Measurements from ENCODE around the gene RNF167. TPM values are rescaled to one million over a fixed set of nuclear protein-coding genes. Genes with fewer than 3 reads are reported as not detected.

The RNF167 gene
- total RNA-seq, 1 experiment from 2014 or later, result 100.0 TPM

DNA sequence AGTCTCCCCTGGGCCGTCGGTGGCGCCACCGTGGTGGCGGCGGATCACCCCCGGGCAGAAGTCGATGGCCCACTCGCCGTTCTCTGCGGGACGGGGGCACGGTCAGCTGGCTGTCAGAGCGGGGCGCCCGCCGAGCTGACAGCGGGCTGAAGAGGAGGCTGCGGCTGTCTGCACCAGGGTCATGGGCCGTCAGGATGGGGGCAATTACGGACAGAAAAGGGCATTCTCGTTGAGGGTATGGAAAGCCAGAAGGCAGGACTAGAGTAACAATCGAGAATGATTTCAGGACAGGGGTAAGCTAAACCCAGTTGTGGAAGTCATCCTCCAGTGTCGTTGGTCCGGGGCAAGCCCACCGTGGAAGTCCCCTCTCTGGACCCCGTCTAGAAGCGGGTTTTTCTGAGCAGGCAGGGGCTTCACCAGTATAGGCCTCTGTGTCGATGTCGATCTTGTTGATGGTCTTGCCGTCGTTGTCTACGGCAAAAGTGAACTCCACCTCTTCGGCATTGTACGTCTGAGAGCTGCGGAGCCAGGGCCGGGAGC, 38.9 kb upstream of the RNF167 start:
- Mint-ChIP-seq H3K27ac (ENCODE audit: low read depth, unreplicated experiment) (no peak overlapping the region), H3K4me1 (ENCODE audit: insufficient read depth, unreplicated experiment) (peaks cover 17% of the 10 kb centered on the region), H3K4me3 (ENCODE audit: unreplicated experiment) (no peak overlapping the region), H3K36me3 (ENCODE audit: insufficient read depth, unreplicated experiment) (peaks cover 61% of the 10 kb centered on the region), H3K27me3 (ENCODE audit: insufficient read depth, unreplicated experiment) (no peaks in the 10 kb centered on the region), H3K9me3 (ENCODE audit: unreplicated experiment) (no peaks in the 10 kb centered on the region)
- no peak for TF ChIP-seq CTCF (IDR thresholded peaks at IDR 0.05; ENCODE audit: unreplicated experiment)
- ChIA-PET CTCF (interaction anchor here (0.6 to 4.2 kb wide), 9 partner anchors 12 to 191 kb away, joined by 3 to 38 read pairs (median 3); partner anchors contain the start of gene ARRB2), POLR2A (interaction anchor here (1.0 to 4.5 kb wide), 3 partner anchors 10 to 169 kb away, joined by 4 to 25 read pairs (median 4); partner anchors contain the start of gene GLTPD2)
- DNase-seq (ENCODE audit: unreplicated experiment), result no peak
- BruUV-seq (replicated peaks), result no TSS peak
- intact Hi-C loops (cut with micrococcal nuclease), result loop anchor here (5.0 to 10.0 kb wide), 2 partner anchors 334 to 1534 kb away; partner anchors contain the start of gene AIPL1

DNA sequence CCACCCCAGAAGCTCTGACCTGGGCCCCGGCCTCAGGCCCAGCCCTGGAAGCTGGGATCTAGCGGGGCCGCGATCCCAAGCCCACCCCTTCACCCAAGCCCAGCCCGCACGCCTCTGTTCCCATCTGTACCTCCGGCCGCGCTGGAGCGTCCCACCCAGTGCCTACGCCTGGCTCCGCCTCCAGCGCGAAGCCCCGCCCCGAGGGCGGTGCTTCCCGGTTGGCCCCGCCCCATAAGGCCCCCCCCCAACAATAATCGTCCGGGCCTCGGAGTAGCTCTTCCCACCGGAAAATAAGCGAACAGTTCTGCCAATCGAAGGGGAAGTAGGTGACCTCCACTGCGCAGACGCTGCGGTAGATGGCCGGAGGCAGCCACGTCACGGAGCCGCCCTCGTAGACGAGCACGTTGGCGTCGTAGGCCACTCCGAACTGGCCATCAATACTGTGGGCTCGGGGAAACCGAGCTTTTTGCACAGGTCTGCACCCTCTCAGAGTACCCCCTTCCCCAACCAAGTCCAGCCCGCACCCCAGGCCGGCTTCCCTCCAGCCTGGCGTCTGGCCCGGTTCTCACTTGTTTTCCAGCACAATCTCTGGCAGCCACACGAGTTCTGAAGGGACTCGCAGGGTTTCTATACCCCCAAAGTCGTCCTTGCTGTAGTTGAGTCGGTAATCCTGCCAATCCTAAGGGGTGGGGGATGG, 38.3 kb upstream of the RNF167 start:
- CTCF ChIA-PET, result interaction anchor here (0.6 to 4.2 kb wide), 13 partner anchors 12 to 192 kb away, joined by 3 to 38 read pairs (median 3); partner anchors contain the start of genes ARRB2 and MED11
- no peak overlapping the region for H3K27ac Mint-ChIP-seq (ENCODE audit: low read depth, unreplicated experiment)
- H3K27me3 Mint-ChIP-seq (ENCODE audit: insufficient read depth, unreplicated experiment), result no peaks in the 10 kb centered on the region
- no peak for TF ChIP-seq CTCF (IDR thresholded peaks at IDR 0.05; ENCODE audit: unreplicated experiment)
- POLR2A ChIA-PET, result interaction anchor here (1.0 to 4.5 kb wide), 3 partner anchors 10 to 170 kb away, joined by 4 to 25 read pairs (median 4); partner anchors contain the start of gene GLTPD2
- no peaks in the 10 kb centered on the region for H3K9me3 Mint-ChIP-seq (ENCODE audit: unreplicated experiment)
- no peak for DNase-seq (ENCODE audit: unreplicated experiment)
- peaks cover 17% of the 10 kb centered on the region for H3K4me1 Mint-ChIP-seq (ENCODE audit: insufficient read depth, unreplicated experiment)
- no peak overlapping the region for H3K4me3 Mint-ChIP-seq (ENCODE audit: unreplicated experiment)
- intact Hi-C loops (cut with micrococcal nuclease), result loop anchor here (5.0 to 10.0 kb wide), 2 partner anchors 334 to 1533 kb away; partner anchors contain the start of gene AIPL1
- peaks cover 54% of the 10 kb centered on the region for H3K36me3 Mint-ChIP-seq (ENCODE audit: insufficient read depth, unreplicated experiment)
- BruUV-seq (replicated peaks), result no TSS peak

GRCh38 chr17:4902540-4902939, 37.5 kb upstream of the RNF167 start:
- Mint-ChIP-seq H3K4me1 (ENCODE audit: insufficient read depth, unreplicated experiment) (peaks cover 17% of the 10 kb centered on the region), H3K4me3 (ENCODE audit: unreplicated experiment) (no peak overlapping the region), H3K27ac (ENCODE audit: low read depth, unreplicated experiment) (no peak overlapping the region), H3K27me3 (ENCODE audit: insufficient read depth, unreplicated experiment) (no peaks in the 10 kb centered on the region), H3K9me3 (ENCODE audit: unreplicated experiment) (no peaks in the 10 kb centered on the region), H3K36me3 (ENCODE audit: insufficient read depth, unreplicated experiment) (peaks cover 47% of the 10 kb centered on the region)
- intact Hi-C loops (cut with micrococcal nuclease), result loop anchor here (5.0 to 10.0 kb wide), 2 partner anchors 335 to 1532 kb away; partner anchors contain the start of gene AIPL1
- ChIA-PET CTCF (interaction anchor here (0.6 to 4.2 kb wide), 13 partner anchors 13 to 193 kb away, joined by 3 to 38 read pairs (median 3); partner anchors contain the start of gene MED11), POLR2A (interaction anchor here (0.8 to 4.5 kb wide), 4 partner anchors 38 to 163 kb away, joined by 3 to 25 read pairs (median 6); partner anchors contain the start of genes CXCL16, GLTPD2, PFN1 and RNF167)
- TF ChIP-seq CTCF (IDR thresholded peaks at IDR 0.05; ENCODE audit: unreplicated experiment), result no peak
- no TSS peak for BruUV-seq (replicated peaks)
- no peak for DNase-seq (ENCODE audit: unreplicated experiment)
